K562 (cell line): ENCODE measurements around the gene PET100.

Source experiments
- BRCA1 ChIP-seq, 2 experiments: fragments of 450-650 bp in 1 of 2; sonication (generic) in 1 of 2; formaldehyde crosslinking in 1 of 2; IDR thresholded peaks; 2 replicates each; pipeline versions ENCODE4 v1.5.0 to v1.6.1; 2017 to 2020; ENCODE audit warnings: mild to moderate bottlenecking in 1 of 2, missing genetic modification reagents in 1 of 2
- JUN ChIP-seq, 2 experiments: sonication (generic) in 1 of 2; formaldehyde crosslinking in 1 of 2; IDR thresholded peaks; 2 replicates each; pipeline versions ENCODE4 v1.6.1 to v1.8.0; 2012 to 2022; ENCODE audit warnings: borderline replicate concordance in 2 of 2, mild to moderate bottlenecking in 2 of 2, improper control_type of control experiment in 1 of 2, low read depth in 1 of 2, low read length in 1 of 2, missing genetic modification reagents in 1 of 2
- NR4A1 ChIP-seq, 2 experiments: fragments of 250-450 bp in 1 of 2; fragments of 450-650 bp in 1 of 2; sonication (Bioruptor Pico) in 1 of 2; IDR thresholded peaks; 2 replicates each; pipeline versions ENCODE4 v1.4.0 to v1.6.1; 2016 to 2020; ENCODE audit warnings: mild to moderate bottlenecking in 2 of 2, missing compliant biosample characterization in 1 of 2, missing genetic modification characterization in 1 of 2, moderate library complexity in 1 of 2
- POLR2AphosphoS5 ChIP-seq: IDR thresholded peaks from 2 replicates; pipeline ENCODE4 v1.6.1; 2011; ENCODE audit warnings: mild to moderate bottlenecking, low read depth, low read length, moderate library complexity; ENCODE audit not compliant: control insufficient read depth, insufficient read depth
- POLR3A ChIP-seq: IDR thresholded peaks from 2 replicates; pipeline ENCODE4 v1.6.1; 2011; ENCODE audit warnings: borderline replicate concordance, mild to moderate bottlenecking, moderate library complexity; ENCODE audit not compliant: insufficient read length, insufficient read depth; ENCODE audit errors: extremely low read depth
- RFX5 ChIP-seq: IDR thresholded peaks from 2 replicates; pipeline ENCODE4 v1.6.1; 2011; ENCODE audit warnings: low read depth, mild to moderate bottlenecking, improper control_type of control experiment, low read length
- SIN3A ChIP-seq, 2 experiments: fragments of 150-350 bp in 1 of 2; IDR thresholded peaks; 2 replicates each; pipeline ENCODE4 v1.6.1; 2011 to 2016; ENCODE audit warnings: borderline replicate concordance in 2 of 2, low read depth in 2 of 2, low read length in 2 of 2, mild to moderate bottlenecking in 2 of 2, moderate library complexity in 2 of 2; ENCODE audit not compliant: control insufficient read depth in 1 of 2
- SLC30A9 ChIP-seq: fragments of 250-450 bp; sonication (Bioruptor Pico); IDR thresholded peaks from 2 replicates; pipeline ENCODE4 v1.8.0; 2022; ENCODE audit warnings: mild to moderate bottlenecking, moderate library complexity
- UBTF ChIP-seq, 2 experiments: IDR thresholded peaks; 2 replicates each; pipeline ENCODE4 v1.6.1; 2012; ENCODE audit warnings: improper control_type of control experiment in 2 of 2, low read depth in 2 of 2, low read length in 2 of 2, borderline replicate concordance in 1 of 2
- YBX1 ChIP-seq: fragments of 450-650 bp; IDR thresholded peaks from 2 replicates; pipeline ENCODE4 v1.7.1; 2016; ENCODE audit warnings: mild to moderate bottlenecking
- TF ChIP-seq, protein P1 (sequence below), 2 experiments: fragments of 450-650 bp; formaldehyde crosslinking in 1 of 2; IDR thresholded peaks; 2 replicates each; pipeline versions ENCODE4 v1.4.0 to v1.6.1; 2014 to 2020; ENCODE audit warnings: mild to moderate bottlenecking in 2 of 2, borderline replicate concordance in 1 of 2, low read depth in 1 of 2
- TF ChIP-seq, protein P2 (sequence below): fragments of 250-450 bp; sonication (Bioruptor Pico); IDR thresholded peaks from 2 replicates; pipeline ENCODE4 v1.5.0; 2020; ENCODE audit warnings: mild to moderate bottlenecking, borderline replicate concordance
- TF ChIP-seq, protein P3 (sequence below), 3 experiments: IDR thresholded peaks in 2 of 3; conservative IDR thresholded peaks in 1 of 3; 2 replicates each; pipeline ENCODE4 v1.5.1; 2011 to 2012; ENCODE audit warnings: low read length in 3 of 3, mild to moderate bottlenecking in 3 of 3, control low read depth in 2 of 3, improper control_type of control experiment in 1 of 3, inconsistent platforms in 1 of 3, low read depth in 1 of 3, mixed read lengths in 1 of 3, moderate library complexity in 1 of 3; ENCODE audit not compliant: insufficient read depth in 2 of 3

DNA sequence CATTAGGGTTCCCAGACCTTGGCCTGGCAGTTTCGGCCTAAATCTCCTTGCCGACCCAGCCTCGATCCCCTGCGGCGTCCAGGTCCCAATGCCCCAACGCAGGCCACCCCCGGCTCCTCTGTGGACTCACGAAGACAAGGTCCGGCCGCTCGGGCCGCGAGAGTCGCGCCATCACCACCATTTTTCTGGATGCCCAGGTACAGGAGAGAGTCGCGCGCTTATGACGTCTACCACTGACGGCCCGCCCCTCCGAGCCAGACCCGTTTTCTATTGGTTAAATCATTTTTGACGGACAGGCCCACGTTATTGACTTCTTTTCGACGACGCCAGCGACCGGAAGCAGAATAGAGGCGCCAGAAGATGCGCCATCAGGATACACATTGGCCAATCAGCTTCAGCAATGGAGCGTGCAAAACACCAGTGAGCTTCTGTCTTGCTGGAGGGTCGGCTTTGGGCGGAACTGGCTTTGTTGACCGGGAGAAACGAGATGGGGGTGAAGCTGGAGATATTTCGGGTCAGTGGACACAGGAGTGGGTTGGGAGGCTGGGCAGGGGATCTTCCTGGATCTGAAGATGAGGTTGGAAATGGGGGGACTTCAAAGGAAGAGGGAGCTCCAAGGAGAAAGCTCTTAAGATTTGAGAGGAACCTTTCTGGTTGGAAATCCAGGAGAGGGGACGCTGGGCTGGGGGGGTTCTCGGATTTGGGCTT is at the start of gene PET100, which contains the start of gene XAB2:
- TF ChIP-seq, protein P1, sequence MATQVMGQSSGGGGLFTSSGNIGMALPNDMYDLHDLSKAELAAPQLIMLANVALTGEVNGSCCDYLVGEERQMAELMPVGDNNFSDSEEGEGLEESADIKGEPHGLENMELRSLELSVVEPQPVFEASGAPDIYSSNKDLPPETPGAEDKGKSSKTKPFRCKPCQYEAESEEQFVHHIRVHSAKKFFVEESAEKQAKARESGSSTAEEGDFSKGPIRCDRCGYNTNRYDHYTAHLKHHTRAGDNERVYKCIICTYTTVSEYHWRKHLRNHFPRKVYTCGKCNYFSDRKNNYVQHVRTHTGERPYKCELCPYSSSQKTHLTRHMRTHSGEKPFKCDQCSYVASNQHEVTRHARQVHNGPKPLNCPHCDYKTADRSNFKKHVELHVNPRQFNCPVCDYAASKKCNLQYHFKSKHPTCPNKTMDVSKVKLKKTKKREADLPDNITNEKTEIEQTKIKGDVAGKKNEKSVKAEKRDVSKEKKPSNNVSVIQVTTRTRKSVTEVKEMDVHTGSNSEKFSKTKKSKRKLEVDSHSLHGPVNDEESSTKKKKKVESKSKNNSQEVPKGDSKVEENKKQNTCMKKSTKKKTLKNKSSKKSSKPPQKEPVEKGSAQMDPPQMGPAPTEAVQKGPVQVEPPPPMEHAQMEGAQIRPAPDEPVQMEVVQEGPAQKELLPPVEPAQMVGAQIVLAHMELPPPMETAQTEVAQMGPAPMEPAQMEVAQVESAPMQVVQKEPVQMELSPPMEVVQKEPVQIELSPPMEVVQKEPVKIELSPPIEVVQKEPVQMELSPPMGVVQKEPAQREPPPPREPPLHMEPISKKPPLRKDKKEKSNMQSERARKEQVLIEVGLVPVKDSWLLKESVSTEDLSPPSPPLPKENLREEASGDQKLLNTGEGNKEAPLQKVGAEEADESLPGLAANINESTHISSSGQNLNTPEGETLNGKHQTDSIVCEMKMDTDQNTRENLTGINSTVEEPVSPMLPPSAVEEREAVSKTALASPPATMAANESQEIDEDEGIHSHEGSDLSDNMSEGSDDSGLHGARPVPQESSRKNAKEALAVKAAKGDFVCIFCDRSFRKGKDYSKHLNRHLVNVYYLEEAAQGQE (IDR thresholded peaks at IDR 0.05; ENCODE audit: borderline replicate concordance) = no peak
- TF ChIP-seq, protein P1 (CRISPR knock-in tag; IDR thresholded peaks at IDR 0.05; ENCODE audit: low read depth) = no peak
- TF ChIP-seq POLR3A (no peak), POLR2AphosphoS5 (peak; percentile 59), YBX1 (no peak), RFX5 (no peak), SLC30A9 (no peak), BRCA1 (IDR thresholded peaks at IDR 0.05) (no peak), BRCA1 (CRISPR knock-in tag; IDR thresholded peaks at IDR 0.05) (no peak), JUN (IDR thresholded peaks at IDR 0.05; ENCODE audit: borderline replicate concordance, low read depth, low read length) (0 out of 2 replicates have a peak, but pooled peaks have one; percentile 67), JUN (CRISPR knock-in tag; IDR thresholded peaks at IDR 0.05; ENCODE audit: borderline replicate concordance) (no peak), UBTF (IDR thresholded peaks at IDR 0.05; ENCODE audit: borderline replicate concordance in 1 of 2, low read depth in 2 of 2, low read length in 2 of 2) (no peak), SIN3A (IDR thresholded peaks at IDR 0.05; ENCODE audit: borderline replicate concordance in 2 of 2, control insufficient read depth in 1 of 2, low read depth in 2 of 2, low read length in 2 of 2) (peak; percentile 49 to 81; a peak in 3 of 4 replicates), NR4A1 (CRISPR knock-in tag; IDR thresholded peaks at IDR 0.05) (no peak), NR4A1 (tag; IDR thresholded peaks at IDR 0.05) (no peak)
- TF ChIP-seq, protein P2, sequence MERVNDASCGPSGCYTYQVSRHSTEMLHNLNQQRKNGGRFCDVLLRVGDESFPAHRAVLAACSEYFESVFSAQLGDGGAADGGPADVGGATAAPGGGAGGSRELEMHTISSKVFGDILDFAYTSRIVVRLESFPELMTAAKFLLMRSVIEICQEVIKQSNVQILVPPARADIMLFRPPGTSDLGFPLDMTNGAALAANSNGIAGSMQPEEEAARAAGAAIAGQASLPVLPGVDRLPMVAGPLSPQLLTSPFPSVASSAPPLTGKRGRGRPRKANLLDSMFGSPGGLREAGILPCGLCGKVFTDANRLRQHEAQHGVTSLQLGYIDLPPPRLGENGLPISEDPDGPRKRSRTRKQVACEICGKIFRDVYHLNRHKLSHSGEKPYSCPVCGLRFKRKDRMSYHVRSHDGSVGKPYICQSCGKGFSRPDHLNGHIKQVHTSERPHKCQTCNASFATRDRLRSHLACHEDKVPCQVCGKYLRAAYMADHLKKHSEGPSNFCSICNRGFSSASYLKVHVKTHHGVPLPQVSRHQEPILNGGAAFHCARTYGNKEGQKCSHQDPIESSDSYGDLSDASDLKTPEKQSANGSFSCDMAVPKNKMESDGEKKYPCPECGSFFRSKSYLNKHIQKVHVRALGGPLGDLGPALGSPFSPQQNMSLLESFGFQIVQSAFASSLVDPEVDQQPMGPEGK (CRISPR knock-in tag) = no peak
- TF ChIP-seq, protein P3, sequence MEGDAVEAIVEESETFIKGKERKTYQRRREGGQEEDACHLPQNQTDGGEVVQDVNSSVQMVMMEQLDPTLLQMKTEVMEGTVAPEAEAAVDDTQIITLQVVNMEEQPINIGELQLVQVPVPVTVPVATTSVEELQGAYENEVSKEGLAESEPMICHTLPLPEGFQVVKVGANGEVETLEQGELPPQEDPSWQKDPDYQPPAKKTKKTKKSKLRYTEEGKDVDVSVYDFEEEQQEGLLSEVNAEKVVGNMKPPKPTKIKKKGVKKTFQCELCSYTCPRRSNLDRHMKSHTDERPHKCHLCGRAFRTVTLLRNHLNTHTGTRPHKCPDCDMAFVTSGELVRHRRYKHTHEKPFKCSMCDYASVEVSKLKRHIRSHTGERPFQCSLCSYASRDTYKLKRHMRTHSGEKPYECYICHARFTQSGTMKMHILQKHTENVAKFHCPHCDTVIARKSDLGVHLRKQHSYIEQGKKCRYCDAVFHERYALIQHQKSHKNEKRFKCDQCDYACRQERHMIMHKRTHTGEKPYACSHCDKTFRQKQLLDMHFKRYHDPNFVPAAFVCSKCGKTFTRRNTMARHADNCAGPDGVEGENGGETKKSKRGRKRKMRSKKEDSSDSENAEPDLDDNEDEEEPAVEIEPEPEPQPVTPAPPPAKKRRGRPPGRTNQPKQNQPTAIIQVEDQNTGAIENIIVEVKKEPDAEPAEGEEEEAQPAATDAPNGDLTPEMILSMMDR (IDR thresholded peaks at IDR 0.05 in 2 of 3, conservative IDR thresholded peaks at IDR 0.05 in 1 of 3; ENCODE audit: insufficient read depth in 2 of 3, low read depth in 1 of 3, low read length in 3 of 3) = no peak
